GM21619 (cell line): ENCODE data around the gene IGF2BP2.
"Not testable (repeated sequence)": the region's sequence is repeated elsewhere in the genome, so short reads cannot be mapped to it uniquely, and the experiment has no call there.

ENCODE experiments used
- ATAC-seq: cut with Tn5 transposase; IDR thresholded peaks from one replicate; pipeline ENCODE4 v1.9.1; 2021; ENCODE audit not compliant: unreplicated experiment

The IGF2BP2 gene

GRCh38 chr3:185678027-185678426 lies 146.8 kb downstream of the IGF2BP2 start:
- no peak for ATAC-seq

GRCh38 chr3:185677146-185677829 lies 147.6 kb downstream of the IGF2BP2 start:
- no peak for ATAC-seq

- ATAC-seq: no peak
These were observed 157.3 kb downstream of the IGF2BP2 start for GRCh38 chr3:185667574-185667973.

- ATAC-seq: no peak
These were observed 160.9 kb downstream of the IGF2BP2 start for GRCh38 chr3:185663929-185664328.

GRCh38 chr3:185661772-185662171 lies 163.1 kb downstream of the IGF2BP2 start:
- ATAC-seq: no peak

GRCh38 chr3:185661296-185661695 lies 163.5 kb downstream of the IGF2BP2 start:
- ATAC-seq: not testable (repeated sequence)

GRCh38 chr3:185659942-185660921 lies 164.6 kb downstream of the IGF2BP2 start:
- peak; percentile 57 for ATAC-seq

GRCh38 chr3:185658943-185659342 lies 165.9 kb downstream of the IGF2BP2 start:
- ATAC-seq: no peak

- ATAC-seq: no peak
These were observed 166.3 kb downstream of the IGF2BP2 start for GRCh38 chr3:185658504-185658912.

- no peak for ATAC-seq
These were observed 166.9 kb downstream of the IGF2BP2 start for GRCh38 chr3:185657691-185658503.

- ATAC-seq: no peak
These were observed 167.6 kb downstream of the IGF2BP2 start for GRCh38 chr3:185657211-185657610.

- no peak for ATAC-seq
These were observed 168.5 kb downstream of the IGF2BP2 start for GRCh38 chr3:185656321-185656840.

- no peak for ATAC-seq
These were observed 169.2 kb downstream of the IGF2BP2 start for GRCh38 chr3:185655426-185656320.

GRCh38 chr3:185654758-185655145 lies 170.1 kb downstream of the IGF2BP2 start:
- no peak for ATAC-seq

- ATAC-seq: no peak
These were observed 170.7 kb downstream of the IGF2BP2 start for GRCh38 chr3:185653949-185654757.

- no peak for ATAC-seq
These were observed 172.9 kb downstream of the IGF2BP2 start for GRCh38 chr3:185651971-185652370.

GRCh38 chr3:185649414-185649813 lies 175.4 kb downstream of the IGF2BP2 start:
- no peak for ATAC-seq

- no peak for ATAC-seq
These were observed 176.4 kb downstream of the IGF2BP2 start for GRCh38 chr3:185648396-185648795.

GRCh38 chr3:185647880-185648210 lies 177.0 kb downstream of the IGF2BP2 start:
- no peak for ATAC-seq
